Hepatic stellate cell (primary cell): Measurements from ENCODE around the gene ZDHHC9.
"Not testable (repeated sequence)": the region's sequence is repeated elsewhere in the genome, so short reads cannot be mapped to it uniquely, and the experiment has no call there.

Experiments
- DNase-seq: peaks from one replicate; pipeline ENCODE4 v3.0.0; 2011; ENCODE audit warnings: low spot score

Gene ZDHHC9

GRCh38 chrX:129843459-129844306, at the start of gene ZDHHC9:
ZDHHC9 (minus strand) TSS chrX:129843886; CDS start chrX:129841945, 1,941 bp downstream.
- peak; percentile 90 for DNase-seq

- no peak for DNase-seq
These were observed 33.7 kb upstream of the ZDHHC9 start for GRCh38 chrX:129877401-129877800.

GRCh38 chrX:129876771-129877305, 33.2 kb upstream of the ZDHHC9 start:
- DNase-seq = no peak

GRCh38 chrX:129875669-129876068, 32.0 kb upstream of the ZDHHC9 start:
- DNase-seq = peak; percentile 28

- DNase-seq = no peak
These were observed 28.8 kb upstream of the ZDHHC9 start for GRCh38 chrX:129872524-129872923.

GRCh38 chrX:129866321-129866720, 22.6 kb upstream of the ZDHHC9 start:
- not testable (repeated sequence) for DNase-seq

GRCh38 chrX:129859134-129859533, 15.4 kb upstream of the ZDHHC9 start:
- DNase-seq = not testable (repeated sequence)

GRCh38 chrX:129851825-129852224, 8.1 kb upstream of the ZDHHC9 start:
- not testable (repeated sequence) for DNase-seq

GRCh38 chrX:129846716-129847115, 3.0 kb upstream of the ZDHHC9 start:
- no peak for DNase-seq

- no peak for DNase-seq
These were observed 2.0 kb upstream of the ZDHHC9 start for GRCh38 chrX:129845616-129846190.

GRCh38 chrX:129843209-129843458, 552 bp downstream of the ZDHHC9 start:
- no peak for DNase-seq

- DNase-seq = no peak
These were observed 1.0 kb downstream of the ZDHHC9 start for GRCh38 chrX:129842510-129843208.

- DNase-seq = no peak
These were observed 3.3 kb downstream of the ZDHHC9 start for GRCh38 chrX:129840344-129840743.

- no peak for DNase-seq
These were observed 6.9 kb downstream of the ZDHHC9 start for GRCh38 chrX:129836827-129837226.

GRCh38 chrX:129833153-129833990, 10.3 kb downstream of the ZDHHC9 start:
- DNase-seq = no peak

- DNase-seq = no peak
These were observed 12.4 kb downstream of the ZDHHC9 start for GRCh38 chrX:129831091-129831885.

GRCh38 chrX:129830494-129830893, 13.2 kb downstream of the ZDHHC9 start:
- no peak for DNase-seq

- no peak for DNase-seq
These were observed 17.8 kb downstream of the ZDHHC9 start for GRCh38 chrX:129825746-129826505.

- DNase-seq = no peak
These were observed 19.1 kb downstream of the ZDHHC9 start for GRCh38 chrX:129824620-129825019.

- DNase-seq = no peak
These were observed 20.2 kb downstream of the ZDHHC9 start for GRCh38 chrX:129823522-129823921.
